Endothelial cell of umbilical vein (primary cell): ENCODE data around the gene TOMM20. TPM values are rescaled to one million over a fixed set of nuclear protein-coding genes. Genes with fewer than 3 reads are reported as not detected.

ENCODE experiments used
- BruUV-seq: library from RNA; stranded (reverse); fragments of 400-500 nt; replicated peaks from 2 replicates; lab custom pipeline; 2021; lab: Mats Ljungman, UMichigan
- CTCF ChIA-PET: fragments of 300-600, 350-600 bp; sonication (Branson Sonifier 250); formaldehyde crosslinking; loops from one replicate; lab custom pipeline; 2021; ENCODE audit warnings: antibody characterized with exemption, inconsistent platforms; lab: Charles Lee
- POLR2A ChIA-PET: fragments of 300-600, 350-600 bp; sonication (Branson Sonifier 250); formaldehyde crosslinking; loops from one replicate; lab custom pipeline; 2021; ENCODE audit warnings: antibody characterized with exemption, inconsistent platforms; lab: Charles Lee
- DNase-seq: peaks from one replicate; pipeline ENCODE4 v3.0.0-alpha.2; 2011; ENCODE audit warnings: low read depth, low spot score
- FAIRE-seq: peaks from 2 replicates; lab custom pipeline; 2011; peaks lifted over from hg19 to GRCh38; lab: Jason Lieb, UNC
- H2AFZ ChIP-seq: 2 replicates; pipeline ENCODE4 v1.6.0; 2012; ENCODE audit warnings: low read depth, low read length, control low read depth, inconsistent platforms
- H3K27ac ChIP-seq: 2 replicates; pipeline ENCODE4 v1.5.1; 2011; ENCODE audit warnings: low read depth, mild to moderate bottlenecking, control low read depth, low read length, moderate library complexity; ENCODE audit not compliant: insufficient read depth
- H3K27me3 ChIP-seq, 2 experiments: 2 replicates each; pipeline versions ENCODE4 v1.6.0 to v1.6.1; 2011; ENCODE audit warnings: low read length in 2 of 2, mixed read lengths in 1 of 2; ENCODE audit not compliant: control insufficient read depth in 2 of 2, insufficient read depth in 2 of 2
- H3K36me3 ChIP-seq, 2 experiments: 2 replicates in 1 of 2; 3 replicates in 1 of 2; pipeline ENCODE4 v1.5.1; 2011; ENCODE audit warnings: low read length in 2 of 2, mild to moderate bottlenecking in 1 of 2, moderate library complexity in 1 of 2; ENCODE audit not compliant: control insufficient read depth in 2 of 2, insufficient read depth in 2 of 2; ENCODE audit errors: extremely low read depth in 1 of 2
- H3K4me1 ChIP-seq: 3 replicates; pipeline ENCODE4 v1.5.1; 2011; ENCODE audit warnings: mild to moderate bottlenecking, low read length; ENCODE audit not compliant: control insufficient read depth, insufficient read depth; ENCODE audit errors: extremely low read depth
- H3K4me2 ChIP-seq: 2 replicates; pipeline ENCODE4 v1.6.1; 2011; ENCODE audit warnings: low read length, control low read depth, mixed read lengths; ENCODE audit not compliant: insufficient read depth
- H3K4me3 ChIP-seq, 3 experiments: fragments of 200-600 bp in 1 of 3; sonication (generic), shearing (Covaris generic) in 1 of 3; replicated peaks in 1 of 3; 2 replicates each; pipeline ENCODE4 v1.5.1; 2011 to 2016; ENCODE audit warnings: control low read depth in 3 of 3, low read length in 3 of 3, mild to moderate bottlenecking in 2 of 3, inconsistent platforms in 1 of 3, low read depth in 1 of 3, moderate library complexity in 1 of 3; ENCODE audit not compliant: insufficient read depth in 1 of 3
- H3K79me2 ChIP-seq: 2 replicates; pipeline ENCODE4 v1.6.0; 2012; ENCODE audit warnings: low read length, inconsistent platforms; ENCODE audit not compliant: control insufficient read depth, insufficient read depth
- H3K9ac ChIP-seq: replicated peaks from 2 replicates; pipeline ENCODE3; 2011; ENCODE audit warnings: low read length, control low read depth; ENCODE audit not compliant: insufficient read depth; ENCODE audit errors: extremely low read depth
- H3K9me1 ChIP-seq: replicated peaks from 3 replicates; pipeline ENCODE4 v1.6.0; 2011; ENCODE audit warnings: mild to moderate bottlenecking, low read length; ENCODE audit not compliant: control insufficient read depth, insufficient read depth; ENCODE audit errors: extremely low read depth
- H3K9me3 ChIP-seq: replicated peaks from 2 replicates; pipeline ENCODE4 v1.5.1; 2012; ENCODE audit warnings: low read length, inconsistent platforms; ENCODE audit not compliant: control insufficient read depth, insufficient read depth
- H4K20me1 ChIP-seq: replicated peaks from 2 replicates; pipeline ENCODE3; 2011; ENCODE audit warnings: mild to moderate bottlenecking, low read length; ENCODE audit not compliant: control insufficient read depth, insufficient read depth; ENCODE audit errors: extremely low read depth
- CTCF ChIP-seq, 2 donors: IDR thresholded peaks; 1 replicate in 1 of 2; 2 replicates in 1 of 2; pipeline ENCODE4 v1.5.1; 2011; ENCODE audit warnings: low read length in 2 of 2, mild to moderate bottlenecking in 2 of 2, moderate library complexity in 2 of 2, control low read depth in 1 of 2, inconsistent platforms in 1 of 2, low read depth in 1 of 2; ENCODE audit not compliant: insufficient read depth in 1 of 2; ENCODE audit errors: extremely low read depth in 1 of 2
- EZH2 ChIP-seq: IDR thresholded peaks from 2 replicates; pipeline ENCODE4 v1.6.1; 2012; ENCODE audit warnings: borderline replicate concordance, low read depth, mild to moderate bottlenecking, moderate library complexity, low read length, inconsistent platforms; ENCODE audit not compliant: severe bottlenecking
- FOS ChIP-seq: IDR thresholded peaks from 2 replicates; pipeline ENCODE4 v1.6.1; 2011; ENCODE audit warnings: mild to moderate bottlenecking, low read length, moderate library complexity, borderline replicate concordance; ENCODE audit not compliant: insufficient read depth
- GATA2 ChIP-seq: IDR thresholded peaks from 2 replicates; pipeline ENCODE4 v1.7.0; 2011; ENCODE audit warnings: low read depth, mild to moderate bottlenecking, moderate library complexity, mixed read lengths, low read length; ENCODE audit not compliant: insufficient read length, insufficient read depth
- JUN ChIP-seq: IDR thresholded peaks from 2 replicates; pipeline ENCODE4 v1.6.1; 2011; ENCODE audit warnings: borderline replicate concordance, low read depth; ENCODE audit not compliant: insufficient read length, insufficient read depth
- MAX ChIP-seq: IDR thresholded peaks from 2 replicates; pipeline ENCODE4 v1.6.1; 2011; ENCODE audit not compliant: insufficient read depth, insufficient read length
- MYC ChIP-seq: IDR thresholded peaks from one replicate; pipeline ENCODE4 v1.6.1; 2011; ENCODE audit warnings: mild to moderate bottlenecking, low read depth, low read length
- POLR2A ChIP-seq: IDR thresholded peaks from 2 replicates; pipeline ENCODE4 v1.6.1; 2012; ENCODE audit warnings: low read depth, mild to moderate bottlenecking, control low read depth, low read length
- POLR2AphosphoS5 ChIP-seq: IDR thresholded peaks from 2 replicates; pipeline ENCODE4 v1.6.1; 2012; ENCODE audit warnings: low read depth, mild to moderate bottlenecking, control low read depth, low read length, moderate library complexity; ENCODE audit not compliant: insufficient read depth
- dilution Hi-C: fragments of 300-500 bp; cut with MboI; formaldehyde crosslinking; loops from one replicate; pipeline ENCODE4 v1.15.0; 2019; ENCODE audit warnings: low sequenced_read_pairs; ENCODE audit not compliant: extremely low pct_ligation_motif_present
- intact Hi-C: fragments of 100-400 bp; cut with micrococcal nuclease; formaldehyde crosslinking; loops from one replicate; pipeline ENCODE4 v1.10.0; 2022
- polyA plus RNA-seq, 4 experiments: library from polyadenylated mRNA; depleted of rRNA in 3 of 4; stranded (reverse) in 3 of 4; unstranded in 1 of 4; fragments of >200 nt; gene quantifications; 2 replicates each; pipeline versions ENCODE4 v1.2.1 to v1.2.3, GENCODE V29; 2011 to 2012; ENCODE audit warnings: missing spikeins in 1 of 4
- total RNA-seq: library from RNA; stranded (reverse); gene quantifications from 2 replicates; pipeline ENCODE4 v1.2.3, GENCODE V29; 2021

Gene TOMM20
- total and polyA plus RNA-seq, 2 donors (not counting 3 experiments of a cell fraction or from before 2014, with no cell fraction given), result 42.5 to 98.4 TPM

GRCh38 chr1:235176486-235176885, 47.8 kb upstream of the TOMM20 start:
- FAIRE-seq, result no peak
- no peaks in the 10 kb centered on the region for H3K27me3 ChIP-seq
- no peak overlapping the region for H3K27ac ChIP-seq
- no peaks in the 10 kb centered on the region for H4K20me1 ChIP-seq
- dilution Hi-C loops, result no loop called here
- no peak overlapping the region for H3K9ac ChIP-seq
- intact Hi-C loops, result no loop called here
- no peaks in the 10 kb centered on the region for H3K79me2 ChIP-seq
- H3K9me3 ChIP-seq, result no peaks in the 10 kb centered on the region
- DNase-seq, result no peak
- CTCF ChIA-PET, result interaction anchor here (0.7 kb wide), 1 partner anchor 326 kb away, joined by 4 read pairs; no protein-coding TSS in a partner anchor
- no peak overlapping the region for H3K4me2 ChIP-seq
- peaks cover 12 to 13% of the 10 kb centered on the region in 2 experiments for H3K36me3 ChIP-seq
- POLR2A ChIA-PET, result no interaction called here
- H2AFZ ChIP-seq, result no peak overlapping the region
- no peak overlapping the region for H3K4me3 ChIP-seq
- H3K9me1 ChIP-seq, result no peaks in the 10 kb centered on the region
- TF ChIP-seq MAX (no peak), CTCF (IDR thresholded peaks at IDR 0.05; ENCODE audit: extremely low read depth in 1 of 2, insufficient read depth in 1 of 2, low read depth in 1 of 2, low read length in 2 of 2) (no peak), FOS (no peak), JUN (no peak), EZH2 (no peak), POLR2AphosphoS5 (no peak), MYC (no peak), POLR2A (no peak), GATA2 (no peak)
- H3K4me1 ChIP-seq, result no peaks in the 10 kb centered on the region
- no TSS peak for BruUV-seq
